Spleen (tissue), 7 donors: ENCODE data around the gene RPS6KA2.

ENCODE experiments used
- CTCF ChIP-seq, 11 experiments: fragments of 200-600 bp in 7 of 11; fragments of 450-650 bp in 4 of 11; sonication (generic) in 4 of 11; IDR thresholded peaks in 8 of 11; conservative IDR thresholded peaks in 3 of 11; 1 replicate in 7 of 11; 2 replicates in 4 of 11; pipeline versions ENCODE4 v1.4.0 to v1.8.0; 2016 to 2021; ENCODE audit warnings: antibody characterized with exemption in 11 of 11, inconsistent platforms in 4 of 11, mild to moderate bottlenecking in 1 of 11
- POLR2A ChIP-seq, 3 donors: fragments of 450-650 bp; IDR thresholded peaks; one replicate each; pipeline ENCODE4 v1.5.1; 2017; ENCODE audit warnings: antibody characterized with exemption in 3 of 3, mild to moderate bottlenecking in 1 of 3
- donor health status: DM: no; HTN: no; CAD: no; lungs with moderate emphysema.
- donor health status: DM: no; HTN: no; CAD: no.
- donor health status: DM: no; HTN: no; CAD: no.

- TF ChIP-seq CTCF (IDR thresholded peaks at IDR 0.05 in 8 of 11, conservative IDR thresholded peaks at IDR 0.05 in 3 of 11) = no peak
- no peak for TF ChIP-seq POLR2A (IDR thresholded peaks at IDR 0.05)
Observed at GRCh38 chr6:166604328-166604727, 22.7 kb downstream of the RPS6KA2 start.
